Measurements from ENCODE around the gene TRIM58.

The TRIM58 gene

DNA sequence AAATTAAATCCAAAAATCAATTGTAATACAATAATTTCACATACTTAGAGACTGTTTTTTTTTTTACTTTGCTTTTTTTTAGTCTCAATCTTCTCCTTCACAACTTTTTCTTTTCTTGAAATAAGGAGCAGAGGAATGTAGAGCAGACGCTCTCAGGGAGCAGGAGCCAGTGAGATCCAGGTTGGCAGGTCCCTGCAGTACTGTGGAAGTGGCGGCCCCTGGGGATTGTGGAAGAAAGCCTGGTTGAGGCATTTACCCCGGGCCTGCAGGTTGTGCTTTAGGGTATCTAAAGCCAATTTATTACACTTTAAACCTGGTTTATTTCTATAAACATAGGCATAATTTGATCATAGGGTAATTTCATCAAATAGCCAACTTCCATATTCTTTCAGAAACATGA is 67.0 kb downstream of the TRIM58 start:
- H3K4me3 ChIP-seq (replicated peaks in 1 of 2; ENCODE audit: low read depth in 2 of 2, low read length in 2 of 2), result no peak overlapping the region
- DNase-seq (ENCODE audit: low read depth in 2 of 2), result no peak
- TF ChIP-seq, protein P1, sequence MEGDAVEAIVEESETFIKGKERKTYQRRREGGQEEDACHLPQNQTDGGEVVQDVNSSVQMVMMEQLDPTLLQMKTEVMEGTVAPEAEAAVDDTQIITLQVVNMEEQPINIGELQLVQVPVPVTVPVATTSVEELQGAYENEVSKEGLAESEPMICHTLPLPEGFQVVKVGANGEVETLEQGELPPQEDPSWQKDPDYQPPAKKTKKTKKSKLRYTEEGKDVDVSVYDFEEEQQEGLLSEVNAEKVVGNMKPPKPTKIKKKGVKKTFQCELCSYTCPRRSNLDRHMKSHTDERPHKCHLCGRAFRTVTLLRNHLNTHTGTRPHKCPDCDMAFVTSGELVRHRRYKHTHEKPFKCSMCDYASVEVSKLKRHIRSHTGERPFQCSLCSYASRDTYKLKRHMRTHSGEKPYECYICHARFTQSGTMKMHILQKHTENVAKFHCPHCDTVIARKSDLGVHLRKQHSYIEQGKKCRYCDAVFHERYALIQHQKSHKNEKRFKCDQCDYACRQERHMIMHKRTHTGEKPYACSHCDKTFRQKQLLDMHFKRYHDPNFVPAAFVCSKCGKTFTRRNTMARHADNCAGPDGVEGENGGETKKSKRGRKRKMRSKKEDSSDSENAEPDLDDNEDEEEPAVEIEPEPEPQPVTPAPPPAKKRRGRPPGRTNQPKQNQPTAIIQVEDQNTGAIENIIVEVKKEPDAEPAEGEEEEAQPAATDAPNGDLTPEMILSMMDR (IDR thresholded peaks at IDR 0.05; ENCODE audit: low read depth, low read length), result no peak

DNA sequence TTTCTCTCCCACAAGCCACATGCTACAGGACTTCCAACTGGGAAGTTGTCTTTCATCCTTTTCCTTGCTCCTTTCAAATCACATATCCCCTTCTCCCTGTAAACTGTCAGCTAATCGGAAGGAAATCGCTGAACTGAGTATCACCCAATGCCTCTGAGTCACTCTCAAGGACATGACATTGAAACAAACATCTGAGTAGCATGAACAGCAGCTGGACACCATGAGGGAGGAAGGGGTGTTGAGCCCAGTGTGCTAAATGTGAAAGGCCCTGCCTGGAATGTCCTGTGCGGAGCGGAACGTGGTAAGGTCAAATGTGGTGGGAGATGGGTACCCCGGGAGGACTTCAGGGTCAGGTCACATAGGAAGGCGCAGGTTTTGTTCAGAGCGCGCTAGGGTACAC is 67.9 kb downstream of the TRIM58 start, which contains the start of gene OR2AJ1:
OR2AJ1 (plus strand) TSS at position 22 of the 400 bp plus-strand sequence. CDS start 8,880 bp downstream, outside the sequence.
- DNase-seq (ENCODE audit: low read depth in 2 of 2), result no peak
- TF ChIP-seq, protein P1 (IDR thresholded peaks at IDR 0.05; ENCODE audit: low read depth, low read length), result no peak
- no peak within 1 kb of the TSS for H3K4me3 ChIP-seq (replicated peaks in 1 of 2; ENCODE audit: low read depth in 2 of 2, low read length in 2 of 2)

All from cardiac fibroblast (primary cell).